D721Med (cell line): ENCODE results near the gene BICDL1.

ENCODE experiments used
- DNase-seq: peaks from one replicate; pipeline ENCODE4 v3.0.0; 2011; ENCODE audit warnings: low spot score; ENCODE audit not compliant: insufficient read length
- FAIRE-seq: peaks from 2 replicates; lab custom pipeline; 2011; peaks lifted over from hg19 to GRCh38; lab: Jason Lieb, UNC
- CTCF ChIP-seq: IDR thresholded peaks from 2 replicates; pipeline ENCODE4 v1.5.1; 2012; ENCODE audit warnings: mild to moderate bottlenecking, control low read depth; ENCODE audit not compliant: insufficient read depth; ENCODE audit errors: missing control alignments

The BICDL1 gene

GRCh38 chr12:120126635-120127005 is 137.6 kb downstream of the BICDL1 start:
- FAIRE-seq (no peak), DNase-seq (no peak)
- TF ChIP-seq CTCF = no peak

GRCh38 chr12:120130011-120130410 is 141.0 kb downstream of the BICDL1 start:
- no peak for TF ChIP-seq CTCF
- no peak for FAIRE-seq

GRCh38 chr12:120131116-120131515 is 142.1 kb downstream of the BICDL1 start:
- TF ChIP-seq CTCF = no peak
- DNase-seq (no peak), FAIRE-seq (no peak)

More at GRCh38 chr12:120130011-120130410, 141.0 kb downstream of the BICDL1 start:
- no peak for DNase-seq

- no peak for FAIRE-seq
- TF ChIP-seq CTCF = no peak
- no peak for DNase-seq
These were observed 143.2 kb downstream of the BICDL1 start for GRCh38 chr12:120132054-120132836.

- TF ChIP-seq CTCF = no peak
- DNase-seq (no peak), FAIRE-seq (no peak)
These were observed 143.9 kb downstream of the BICDL1 start for GRCh38 chr12:120132863-120133385.

- no peak for FAIRE-seq
- no peak for TF ChIP-seq CTCF
- no peak for DNase-seq
These were observed 145.4 kb downstream of the BICDL1 start for GRCh38 chr12:120134307-120134980.
